HL-60 (cell line): ENCODE data around the gene DDX39A.
A peak's percentile ranks its signal among the peaks of the same experiment; 100 is the strongest.
"Not testable (repeated sequence)": the region's sequence is repeated elsewhere in the genome, so short reads cannot be mapped to it uniquely, and the experiment has no call there.

Experiments
- DNase-seq, 2 experiments: peaks; one replicate each; pipeline ENCODE4 v3.0.0-alpha.2; 2010 to 2020; ENCODE audit warnings: low read depth in 1 of 2, low spot score in 1 of 2
- H3K27ac ChIP-seq: fragments of 250-450 bp; sonication (Bioruptor Pico); replicated peaks from 2 replicates; pipeline ENCODE4 v1.5.1; 2020; ENCODE audit warnings: mild to moderate bottlenecking, moderate library complexity
- H3K27me3 ChIP-seq: fragments of 250-450 bp; sonication (Bioruptor Pico); 2 replicates; pipeline ENCODE4 v1.5.1; 2021; ENCODE audit warnings: mild to moderate bottlenecking, moderate library complexity; ENCODE audit not compliant: insufficient read depth, poor library complexity, severe bottlenecking
- H3K4me3 ChIP-seq: replicated peaks from 2 replicates; pipeline ENCODE4 v1.5.1; 2011; ENCODE audit warnings: mild to moderate bottlenecking, control low read depth, low read length; ENCODE audit not compliant: insufficient read depth
- CTCF ChIP-seq: IDR thresholded peaks from one replicate; pipeline ENCODE4 v1.5.1; 2011; ENCODE audit warnings: low read length, control low read depth, inconsistent platforms; ENCODE audit not compliant: insufficient read depth
- GABPA ChIP-seq: IDR thresholded peaks from 2 replicates; pipeline ENCODE4 v1.6.1; 2012; ENCODE audit warnings: low read depth
- POLR2AphosphoS5 ChIP-seq: IDR thresholded peaks from 2 replicates; pipeline ENCODE4 v1.6.1; 2012; ENCODE audit warnings: low read depth
- REST ChIP-seq: IDR thresholded peaks from 2 replicates; pipeline ENCODE4 v1.6.1; 2012; ENCODE audit warnings: low read depth; ENCODE audit not compliant: insufficient replicate concordance
- SPI1 ChIP-seq: IDR thresholded peaks from 2 replicates; pipeline ENCODE4 v1.6.1; 2012; ENCODE audit warnings: low read depth, mild to moderate bottlenecking, borderline replicate concordance

Gene DDX39A

GRCh38 chr19:14404312-14404711, 14.8 kb downstream of the DDX39A start:
- no peak for DNase-seq
- H3K27me3 ChIP-seq, result no peaks in the 10 kb centered on the region
- TF ChIP-seq GABPA (no peak), CTCF (no peak), REST (no peak), SPI1 (no peak), POLR2AphosphoS5 (peak; percentile 33; the same call in 1 of the 2 replicates)
- no peak overlapping the region for H3K4me3 ChIP-seq
- no peak overlapping the region for H3K27ac ChIP-seq

- DNase-seq, H3K27ac ChIP-seq, H3K27me3 ChIP-seq, H3K4me3 ChIP-seq: not testable (repeated sequence)
Measured at GRCh38 chr19:14403145-14403930, 15.8 kb downstream of the DDX39A start.

- Histone ChIP-seq H3K27ac (no peak overlapping the region), H3K27me3 (no peaks in the 10 kb centered on the region), H3K4me3 (no peak overlapping the region)
- TF ChIP-seq POLR2AphosphoS5, result 0 out of 2 replicates have a peak, but pooled peaks have one; percentile 27
- no peak for TF ChIP-seq REST
- no peak for DNase-seq
Measured at GRCh38 chr19:14402332-14403144, 16.6 kb downstream of the DDX39A start.

- H3K27ac ChIP-seq, result no peak overlapping the region
- no peak for DNase-seq
- TF ChIP-seq GABPA, result no peak
- no peak for TF ChIP-seq SPI1
- no peak for TF ChIP-seq REST
- no peak for TF ChIP-seq CTCF
- TF ChIP-seq POLR2AphosphoS5, result no peak
- no peaks in the 10 kb centered on the region for H3K27me3 ChIP-seq
- H3K4me3 ChIP-seq, result no peak overlapping the region
Measured at GRCh38 chr19:14401468-14402195, 17.5 kb downstream of the DDX39A start.
